CD4-positive, alpha-beta memory T cell (primary cell): ENCODE results near the gene ERN1. TPM values are rescaled to one million over a fixed set of nuclear protein-coding genes. Genes with fewer than 3 reads are reported as not detected.

ENCODE experiments used
- CTCF ChIA-PET: fragments of 350-600 bp; sonication (Branson Sonifier 250); formaldehyde crosslinking; loops from one replicate; lab custom pipeline; 2021; ENCODE audit warnings: inconsistent platforms; ENCODE audit not compliant: partially characterized antibody; lab: Charles Lee
- POLR2A ChIA-PET: fragments of 350-600 bp; sonication (Branson Sonifier 250); formaldehyde crosslinking; loops from one replicate; lab custom pipeline; 2021; ENCODE audit not compliant: partially characterized antibody; lab: Charles Lee
- DNase-seq, 5 donors: peaks; one replicate each; pipeline versions ENCODE4 v3.0.0 to v3.0.0-alpha.2; 2020 to 2022; ENCODE audit warnings: mixed read lengths in 1 of 5
- H3K27ac ChIP-seq: one replicate; pipeline ENCODE4 v1.7.0; 2013; ENCODE audit warnings: low read depth, low read length
- H3K27me3 ChIP-seq: 2 replicates; pipeline ENCODE4 v1.7.0; 2013; ENCODE audit warnings: mild to moderate bottlenecking, low read length, moderate library complexity; ENCODE audit not compliant: insufficient read depth
- H3K36me3 ChIP-seq: 2 replicates; pipeline ENCODE4 v1.7.0; 2013; ENCODE audit warnings: mild to moderate bottlenecking, low read length, moderate library complexity; ENCODE audit not compliant: insufficient read depth
- H3K4me1 ChIP-seq: 2 replicates; pipeline ENCODE4 v1.7.0; 2013; ENCODE audit warnings: mild to moderate bottlenecking, low read length, moderate library complexity; ENCODE audit not compliant: insufficient read depth
- H3K4me3 ChIP-seq, 2 donors: one replicate each; pipeline ENCODE4 v1.7.0; 2013; ENCODE audit warnings: low read length in 2 of 2, mild to moderate bottlenecking in 1 of 2
- H3K9me3 ChIP-seq, 2 donors: one replicate each; pipeline ENCODE4 v1.7.0; 2013; ENCODE audit warnings: low read length in 2 of 2, control low read depth in 1 of 2; ENCODE audit not compliant: control insufficient read depth in 1 of 2
- H3K27ac Mint-ChIP-seq, 7 donors: one replicate each; pipeline ENCODE4 v1.8.0; 2020 to 2021; ENCODE audit warnings: mixed read lengths in 7 of 7, mild to moderate bottlenecking in 6 of 7, inconsistent platforms in 3 of 7, moderate library complexity in 3 of 7
- H3K27me3 Mint-ChIP-seq, 2 donors: one replicate each; pipeline ENCODE4 v1.8.0; 2020 to 2021; ENCODE audit warnings: mixed read lengths in 2 of 2
- H3K36me3 Mint-ChIP-seq, 2 donors: one replicate each; pipeline ENCODE4 v1.8.0; 2020 to 2021; ENCODE audit warnings: mixed read lengths in 2 of 2, inconsistent platforms in 1 of 2, mild to moderate bottlenecking in 1 of 2
- H3K4me1 Mint-ChIP-seq, 4 donors: one replicate each; pipeline ENCODE4 v1.8.0; 2020 to 2021; ENCODE audit warnings: mixed read lengths in 4 of 4, mild to moderate bottlenecking in 1 of 4
- H3K4me3 Mint-ChIP-seq, 8 donors: one replicate each; pipeline ENCODE4 v1.8.0; 2020 to 2021; ENCODE audit warnings: mixed read lengths in 8 of 8, mild to moderate bottlenecking in 7 of 8, moderate library complexity in 6 of 8, inconsistent platforms in 3 of 8
- H3K9me3 Mint-ChIP-seq, 8 donors: one replicate each; pipeline ENCODE4 v1.8.0; 2020 to 2021; ENCODE audit warnings: mixed read lengths in 8 of 8, mild to moderate bottlenecking in 5 of 8, inconsistent platforms in 3 of 8, moderate library complexity in 1 of 8
- intact Hi-C: fragments of 100-400 bp; cut with micrococcal nuclease; formaldehyde crosslinking; loops from one replicate; pipeline ENCODE4 v1.15.1; 2023
- polyA plus RNA-seq, 2 donors: library from polyadenylated mRNA; unstranded; fragments of 300-500 nt; fragmentation: Illumina TruSeq; gene quantifications; one replicate each; pipeline ENCODE4 v1.2.3, GENCODE V29; 2021
- total RNA-seq, 2 experiments: library from RNA; stranded (reverse); gene quantifications; one replicate each; pipeline ENCODE4 v1.2.3, GENCODE V29; 2021

Gene ERN1
- total and polyA plus RNA-seq, 4 experiments from 2014 or later = 47.9 to 172 (median 144) TPM

DNA sequence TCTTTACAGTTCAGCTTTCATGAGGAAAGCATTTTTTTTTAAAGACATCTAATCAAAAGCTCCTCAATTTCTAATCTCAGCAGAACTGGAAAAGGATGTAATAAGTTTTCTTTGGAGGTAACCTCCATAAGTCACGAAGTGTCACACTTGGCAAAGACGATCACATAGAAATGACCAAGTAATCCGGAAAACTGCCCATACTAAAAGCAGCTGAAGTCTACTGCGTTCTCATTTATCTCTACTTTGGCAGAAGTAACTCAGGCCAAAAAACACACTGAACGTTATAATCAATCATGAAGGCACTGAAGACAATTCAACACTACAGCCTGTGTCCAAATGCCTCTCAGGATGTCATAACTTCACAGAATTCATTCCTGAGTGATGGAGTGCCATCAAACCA is 39.8 kb downstream of the ERN1 start:
- H3K9me3 ChIP-seq = no peaks in the 10 kb centered on the region
- Mint-ChIP-seq H3K27me3 (no peaks in the 10 kb centered on the region), H3K27ac (peak overlapping the region in 6 of 7 donors; percentile 3 to 94 (median 70)), H3K4me3 (peak overlapping the region in 6 of 8 donors; percentile 8 to 28 (median 10)), H3K4me1 (peaks cover 52 to 81% (median 69%) of the 10 kb centered on the region in 4 donors), H3K36me3 (peaks cover 44 to 47% of the 10 kb centered on the region in 2 donors), H3K9me3 (no peaks in the 10 kb centered on the region)
- H3K4me3 ChIP-seq = no peak overlapping the region
- CTCF ChIA-PET = interaction anchor here (1.1 to 1.4 kb wide), 2 partner anchors 26 to 61 kb away, joined by 4 read pairs; no protein-coding TSS in a partner anchor
- no peak overlapping the region for H3K27ac ChIP-seq
- H3K36me3 ChIP-seq = no peaks in the 10 kb centered on the region
- H3K4me1 ChIP-seq = peaks cover 91% of the 10 kb centered on the region
- no peaks in the 10 kb centered on the region for H3K27me3 ChIP-seq
- DNase-seq = no peak
- POLR2A ChIA-PET = interaction anchor here (1.1 to 2.5 kb wide), 3 partner anchors 8 to 70 kb away, joined by 3 to 7 read pairs (median 4); partner anchors contain the start of gene ICAM2
- intact Hi-C loops = loop anchor here (2.0 kb wide), 1 partner anchor 17 kb away; no protein-coding TSS in a partner anchor

DNA sequence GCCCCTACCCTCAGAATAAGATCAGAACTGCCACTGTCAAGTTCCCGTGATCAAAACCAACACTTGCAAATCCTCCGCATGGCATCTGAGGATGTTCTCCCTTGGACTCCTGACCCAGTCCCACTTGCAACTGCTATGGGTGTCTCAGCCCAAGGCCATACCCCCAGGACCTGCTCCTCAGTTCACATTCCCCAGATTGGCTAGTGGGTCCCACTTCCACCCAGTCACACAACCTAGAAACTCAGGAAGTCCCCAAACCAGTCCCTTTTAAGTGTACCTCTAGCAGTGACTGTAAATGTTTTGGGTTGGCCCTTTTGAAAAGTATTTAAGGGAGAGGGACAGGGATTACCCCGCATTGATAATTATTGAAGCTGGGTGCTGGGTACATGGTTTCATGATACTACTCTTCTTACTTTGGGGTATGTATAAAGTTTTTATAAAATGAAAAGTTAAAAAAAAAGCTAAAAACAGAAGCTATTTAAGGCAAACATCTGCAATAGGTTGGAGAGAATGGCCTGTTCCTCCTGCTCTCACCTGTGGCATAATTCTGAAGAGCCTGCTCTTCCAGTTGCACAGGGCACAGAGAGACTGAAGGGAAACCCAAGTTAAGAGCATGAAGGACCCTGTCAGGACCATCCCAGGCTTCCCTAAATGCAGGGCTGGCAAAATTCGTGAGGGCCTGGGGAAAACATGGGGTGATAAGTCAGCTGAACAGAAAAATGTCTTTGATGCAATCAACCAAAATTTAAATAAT is 42.5 kb downstream of the ERN1 start:
- H3K4me3 ChIP-seq = no peak overlapping the region
- ChIA-PET CTCF (interaction anchor here (0.9 to 2.3 kb wide), 6 partner anchors 40 to 71 kb away, joined by 3 to 6 read pairs (median 4); no protein-coding TSS in a partner anchor), POLR2A (interaction anchor here (0.5 to 4.6 kb wide), 9 partner anchors 9 to 68 kb away, joined by 3 to 30 read pairs (median 5); partner anchors contain the start of gene ERN1)
- Mint-ChIP-seq H3K36me3 (peaks cover 27 to 29% of the 10 kb centered on the region in 2 donors), H3K27ac (peak overlapping the region in 6 of 7 donors; percentile 77 to 93 (median 86)), H3K27me3 (no peaks in the 10 kb centered on the region), H3K4me3 (peak overlapping the region in 7 of 8 donors; percentile 21 to 83 (median 65)), H3K4me1 (peaks cover 42 to 54% (median 52%) of the 10 kb centered on the region in 4 donors), H3K9me3 (no peaks in the 10 kb centered on the region)
- intact Hi-C loops = no loop called here
- DNase-seq = no peak
- H3K27me3 ChIP-seq = no peaks in the 10 kb centered on the region
- peaks cover 95% of the 10 kb centered on the region for H3K4me1 ChIP-seq
- H3K27ac ChIP-seq = no peak overlapping the region
- H3K9me3 ChIP-seq = no peaks in the 10 kb centered on the region
- H3K36me3 ChIP-seq = no peaks in the 10 kb centered on the region

DNA sequence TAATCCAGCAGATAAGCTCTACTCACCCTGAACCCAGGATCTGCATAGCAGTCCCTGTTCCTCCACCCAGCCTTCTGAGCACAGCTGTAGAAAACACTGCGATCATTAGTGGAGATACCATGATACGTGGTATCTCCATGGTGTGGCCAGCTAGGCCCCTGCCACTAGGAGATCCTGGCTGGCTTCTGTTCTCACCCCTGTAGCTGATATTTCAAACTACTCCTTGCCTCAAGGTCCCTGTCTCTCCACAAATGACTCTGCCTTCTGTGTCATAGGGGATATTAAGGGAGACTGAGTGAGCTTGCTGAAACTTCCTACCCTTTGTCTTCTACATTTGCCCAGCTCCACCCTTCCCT is 44.3 kb downstream of the ERN1 start:
- H3K9me3 ChIP-seq = no peaks in the 10 kb centered on the region
- no peaks in the 10 kb centered on the region for H3K27me3 Mint-ChIP-seq
- no peak for DNase-seq
- H3K4me1 Mint-ChIP-seq = peaks cover 29 to 51% (median 39%) of the 10 kb centered on the region in 4 donors
- no peaks in the 10 kb centered on the region for H3K9me3 Mint-ChIP-seq
- H3K4me3 ChIP-seq = no peak overlapping the region
- H3K27ac Mint-ChIP-seq = no peak overlapping the region
- H3K27ac ChIP-seq = no peak overlapping the region
- H3K4me3 Mint-ChIP-seq = no peak overlapping the region
- peaks cover 20 to 25% of the 10 kb centered on the region in 2 donors for H3K36me3 Mint-ChIP-seq
- H3K27me3 ChIP-seq = no peaks in the 10 kb centered on the region
- no peaks in the 10 kb centered on the region for H3K36me3 ChIP-seq
- peaks cover 95% of the 10 kb centered on the region for H3K4me1 ChIP-seq
- intact Hi-C loops = no loop called here
- POLR2A ChIA-PET = interaction anchor here (0.9 to 4.6 kb wide), 5 partner anchors 21 to 66 kb away, joined by 3 to 30 read pairs (median 5); partner anchors contain the start of genes ERN1 and ICAM2
- CTCF ChIA-PET = interaction anchor here (0.8 to 1.6 kb wide), 3 partner anchors 9 to 48 kb away, joined by 3 to 5 read pairs (median 4); no protein-coding TSS in a partner anchor

DNA sequence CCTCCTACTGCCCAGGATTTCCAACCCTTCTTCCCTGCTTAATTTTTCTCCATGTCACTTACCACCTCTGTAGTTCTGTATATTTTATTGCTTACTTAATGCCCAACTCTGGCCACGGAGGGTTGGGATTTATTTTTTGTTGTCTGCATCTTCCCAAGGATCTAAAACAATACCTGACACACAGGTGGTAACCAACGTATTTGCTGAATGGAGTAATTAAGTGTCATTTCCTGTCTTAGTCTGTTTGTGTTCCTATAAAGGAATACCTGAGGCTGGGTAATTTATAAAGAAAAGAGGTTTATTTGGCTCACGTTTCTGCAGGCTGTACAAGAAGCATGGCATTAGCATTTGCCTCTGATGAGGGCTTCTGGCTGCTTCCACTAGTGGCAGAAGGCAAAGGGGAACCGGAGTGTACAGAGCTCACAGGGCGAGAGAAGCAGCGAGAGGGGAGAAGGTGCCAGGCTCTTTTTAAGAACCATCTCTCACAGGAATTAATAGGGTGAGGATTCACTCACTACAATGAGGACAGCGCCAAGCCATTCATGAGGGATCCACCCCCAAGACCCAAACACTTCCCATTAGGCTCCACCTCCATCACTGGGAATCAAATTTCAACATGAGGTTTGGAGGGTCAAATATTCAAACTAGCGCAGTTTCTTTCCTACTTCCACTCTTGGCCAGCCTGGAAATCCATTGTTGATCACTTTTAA is 44.8 kb downstream of the ERN1 start:
- Histone ChIP-seq H3K9me3 (no peaks in the 10 kb centered on the region), H3K4me3 (no peak overlapping the region), H3K27me3 (no peaks in the 10 kb centered on the region), H3K4me1 (peaks cover 95% of the 10 kb centered on the region), H3K27ac (no peak overlapping the region), H3K36me3 (no peaks in the 10 kb centered on the region)
- no peaks in the 10 kb centered on the region for H3K9me3 Mint-ChIP-seq
- no peak overlapping the region for H3K4me3 Mint-ChIP-seq
- H3K27ac Mint-ChIP-seq = no peak overlapping the region
- peaks cover 21 to 27% of the 10 kb centered on the region in 2 donors for H3K36me3 Mint-ChIP-seq
- POLR2A ChIA-PET = interaction anchor here (0.8 to 4.6 kb wide), 6 partner anchors 21 to 85 kb away, joined by 3 to 30 read pairs (median 4); partner anchors contain the start of genes ERN1 and ICAM2
- peaks cover 29 to 51% (median 39%) of the 10 kb centered on the region in 4 donors for H3K4me1 Mint-ChIP-seq
- no peak for DNase-seq
- no peaks in the 10 kb centered on the region for H3K27me3 Mint-ChIP-seq
- intact Hi-C loops = no loop called here
- CTCF ChIA-PET = interaction anchor here (0.8 to 2.8 kb wide), 5 partner anchors 9 to 49 kb away, joined by 3 to 10 read pairs (median 5); no protein-coding TSS in a partner anchor

DNA sequence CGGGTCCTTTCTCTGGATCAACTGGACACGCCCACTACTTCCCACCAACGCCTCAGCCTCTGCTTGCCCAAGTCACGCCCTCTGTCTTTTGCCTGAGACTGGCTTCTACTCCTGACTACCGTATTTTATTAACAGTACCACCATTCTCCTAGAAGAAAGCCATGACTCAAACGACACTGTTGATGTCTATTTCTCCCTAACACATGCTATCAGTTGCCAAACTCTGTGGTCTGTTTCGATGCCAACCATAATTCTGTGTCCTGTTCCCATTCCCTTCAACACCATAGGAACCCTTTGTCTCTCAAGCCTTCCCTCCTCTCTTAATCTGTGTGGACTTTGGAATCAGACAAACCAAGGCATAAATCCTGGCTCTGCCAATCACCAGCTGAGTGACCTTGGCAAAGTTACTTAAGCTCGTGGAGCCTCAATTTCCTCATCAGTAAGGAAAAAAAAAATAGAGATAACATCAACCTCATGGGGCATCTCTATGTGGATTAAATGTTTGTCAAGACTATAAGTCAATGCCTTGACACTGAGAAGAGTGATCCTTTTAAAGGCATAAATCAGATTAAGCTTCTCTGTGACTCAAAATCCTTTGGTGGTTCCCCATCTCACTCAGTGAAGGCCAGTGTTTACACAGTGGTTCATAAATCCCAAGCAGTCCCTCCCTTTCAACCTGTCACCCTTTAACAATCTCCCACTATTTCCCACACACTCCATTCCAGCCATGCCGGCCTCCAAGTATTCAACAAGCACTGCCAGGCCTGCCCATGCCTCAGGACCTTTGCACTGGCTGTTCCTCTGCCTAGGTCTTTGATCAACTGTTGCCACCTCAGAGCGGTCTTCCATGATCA is 45.6 kb downstream of the ERN1 start:
- intact Hi-C loops = no loop called here
- H3K9me3 Mint-ChIP-seq = no peaks in the 10 kb centered on the region
- Histone ChIP-seq H3K4me1 (peaks cover 95% of the 10 kb centered on the region), H3K4me3 (no peak overlapping the region), H3K27me3 (no peaks in the 10 kb centered on the region), H3K36me3 (peaks cover 3% of the 10 kb centered on the region), H3K9me3 (no peaks in the 10 kb centered on the region), H3K27ac (peak overlapping the region; percentile 31)
- POLR2A ChIA-PET = interaction anchor here (0.7 to 6.6 kb wide), 11 partner anchors 8 to 84 kb away, joined by 3 to 121 read pairs (median 5); partner anchors contain the start of gene ERN1
- no peak for DNase-seq
- H3K4me3 Mint-ChIP-seq = no peak overlapping the region
- no peak overlapping the region for H3K27ac Mint-ChIP-seq
- H3K27me3 Mint-ChIP-seq = no peaks in the 10 kb centered on the region
- H3K4me1 Mint-ChIP-seq = peaks cover 26 to 44% (median 37%) of the 10 kb centered on the region in 4 donors
- peaks cover 23 to 28% of the 10 kb centered on the region in 2 donors for H3K36me3 Mint-ChIP-seq
- CTCF ChIA-PET = interaction anchor here (0.9 to 5.8 kb wide), 11 partner anchors 10 to 180 kb away, joined by 3 to 31 read pairs (median 5); partner anchors contain the start of gene CSHL1

DNA sequence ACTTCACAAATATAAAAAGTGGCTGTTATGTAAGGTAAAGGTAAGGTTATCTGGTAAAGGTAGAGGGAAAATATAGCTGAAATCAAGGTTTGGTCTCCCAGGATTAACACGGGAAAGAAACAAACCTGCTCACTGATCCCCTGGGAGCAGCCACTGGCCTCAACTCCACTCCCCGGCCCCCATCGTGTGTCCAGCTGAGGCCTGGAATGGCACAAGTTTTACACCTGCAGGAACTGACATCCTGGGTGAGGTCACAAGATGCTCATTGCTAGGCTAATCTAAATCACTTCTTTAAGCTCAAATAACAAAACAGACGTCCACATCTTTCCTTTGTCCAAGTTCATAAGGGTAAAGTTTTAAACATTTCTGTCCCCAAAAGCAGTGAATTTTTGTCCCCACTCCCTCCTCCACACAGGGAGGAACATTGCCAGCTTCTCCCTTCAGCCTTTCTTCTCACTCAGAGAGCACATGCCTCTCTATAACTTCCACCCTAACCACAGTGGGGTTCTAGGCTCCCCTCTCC is 46.3 kb downstream of the ERN1 start:
- no peak for DNase-seq
- Mint-ChIP-seq H3K4me1 (peaks cover 27 to 42% (median 37%) of the 10 kb centered on the region in 4 donors), H3K9me3 (no peaks in the 10 kb centered on the region), H3K4me3 (peak overlapping the region in 1 of 8 donors; percentile 39), H3K27me3 (no peaks in the 10 kb centered on the region), H3K27ac (no peak overlapping the region), H3K36me3 (peaks cover 28 to 33% of the 10 kb centered on the region in 2 donors)
- peaks cover 93% of the 10 kb centered on the region for H3K4me1 ChIP-seq
- H3K36me3 ChIP-seq = peaks cover 10% of the 10 kb centered on the region
- intact Hi-C loops = loop anchor here (2.0 kb wide), 1 partner anchor 37 kb away; no protein-coding TSS in a partner anchor
- ChIA-PET POLR2A (interaction anchor here (0.7 to 6.6 kb wide), 12 partner anchors 9 to 63 kb away, joined by 3 to 121 read pairs (median 8); partner anchors contain the start of genes ERN1 and ICAM2), CTCF (interaction anchor here (0.9 to 5.8 kb wide), 10 partner anchors 10 to 179 kb away, joined by 3 to 31 read pairs (median 4); partner anchors contain the start of genes CSHL1 and ERN1)
- H3K4me3 ChIP-seq = no peak overlapping the region
- peak overlapping the region; percentile 31 for H3K27ac ChIP-seq
- H3K9me3 ChIP-seq = no peaks in the 10 kb centered on the region
- H3K27me3 ChIP-seq = no peaks in the 10 kb centered on the region
